Hematopoietic multipotent progenitor cell treated with erythropoietin and hydrocortisone succinate and interleukin-3 and kit ligand, for 15 days (in vitro differentiated cells): ENCODE data around the gene SLC44A5.

ENCODE experiments used
- DNase-seq: peaks from one replicate; pipeline ENCODE4 v3.0.0-alpha.2; 2015; ENCODE audit warnings: low spot score

Gene SLC44A5

DNA sequence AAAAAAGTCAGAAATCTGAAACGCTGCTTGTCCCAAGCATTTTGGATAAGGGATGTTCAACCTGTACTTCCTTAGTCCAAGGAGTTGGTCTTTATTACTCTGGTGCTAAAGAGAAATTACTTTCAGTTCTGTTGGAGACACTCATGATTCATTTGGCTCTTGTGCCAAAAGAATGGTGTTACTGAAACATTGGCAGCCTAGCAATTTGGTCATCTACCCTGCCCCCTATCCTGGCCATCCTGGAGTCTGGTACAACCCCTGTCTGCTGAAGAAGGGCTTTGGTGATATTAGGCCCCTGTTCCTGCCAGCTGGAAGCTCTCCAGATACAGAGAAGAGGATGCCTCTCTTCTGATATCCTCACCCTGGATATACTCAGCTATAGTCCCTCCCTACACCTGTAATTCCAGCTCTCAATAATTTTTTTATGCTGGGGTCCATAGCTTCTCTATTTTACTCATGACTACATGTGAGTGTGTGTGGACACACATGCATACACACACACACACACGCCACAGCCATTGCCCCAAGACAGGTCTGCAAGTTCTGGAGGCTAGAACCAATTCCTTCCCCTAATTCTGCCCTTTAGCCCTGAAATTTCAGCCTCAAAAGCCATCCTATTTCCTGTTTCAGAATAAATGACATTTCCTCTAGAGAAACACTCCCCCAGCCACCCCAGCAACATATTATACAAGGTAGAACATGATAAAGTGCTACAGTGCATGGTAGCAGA, 436.7 kb downstream of the SLC44A5 start:
- DNase-seq = no peak

DNA sequence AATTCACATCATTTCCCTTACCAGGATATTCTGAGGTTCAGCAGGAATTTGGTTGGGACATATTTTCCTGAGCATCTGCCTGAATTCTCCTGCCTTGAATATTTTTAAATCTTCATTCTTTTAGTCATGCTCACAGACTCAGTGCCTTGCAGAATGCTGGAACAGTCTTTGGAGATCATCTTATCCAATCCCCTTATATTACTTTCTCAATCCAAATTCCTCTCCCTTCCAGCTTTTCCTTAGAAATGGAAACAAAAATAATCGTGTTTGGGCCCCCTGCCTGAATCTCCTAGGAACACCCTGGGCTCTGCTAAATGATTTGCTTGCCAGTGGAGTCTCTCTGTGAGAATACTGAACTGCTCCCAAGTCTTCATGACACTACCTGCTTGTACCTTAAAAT, 438.4 kb downstream of the SLC44A5 start:
- DNase-seq = no peak

GRCh38 chr1:75171876-75172275, 439.0 kb downstream of the SLC44A5 start:
- no peak for DNase-seq

DNA sequence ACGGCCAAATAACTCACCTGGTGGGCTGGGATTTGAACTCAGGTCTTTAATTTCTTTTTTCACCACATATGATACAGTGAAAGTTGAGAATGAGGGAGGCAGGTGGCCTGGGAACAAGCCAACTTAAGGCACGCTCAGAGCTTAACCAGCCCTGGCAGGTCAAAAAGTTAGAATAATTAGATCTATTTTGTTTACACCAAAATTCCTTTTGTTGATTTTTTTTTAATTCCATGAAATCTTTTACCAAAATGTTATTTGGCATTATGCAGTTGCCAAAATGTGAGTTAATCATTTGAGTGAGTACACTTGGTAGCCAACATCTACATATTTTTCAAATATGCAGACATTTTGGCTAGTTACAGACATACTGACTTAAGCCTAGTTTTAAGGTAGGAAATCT, 439.9 kb downstream of the SLC44A5 start:
- no peak for DNase-seq

- no peak for DNase-seq
Measured at GRCh38 chr1:75170011-75170410, 440.9 kb downstream of the SLC44A5 start.

GRCh38 chr1:75166821-75167220, 444.1 kb downstream of the SLC44A5 start:
- DNase-seq = no peak

DNA sequence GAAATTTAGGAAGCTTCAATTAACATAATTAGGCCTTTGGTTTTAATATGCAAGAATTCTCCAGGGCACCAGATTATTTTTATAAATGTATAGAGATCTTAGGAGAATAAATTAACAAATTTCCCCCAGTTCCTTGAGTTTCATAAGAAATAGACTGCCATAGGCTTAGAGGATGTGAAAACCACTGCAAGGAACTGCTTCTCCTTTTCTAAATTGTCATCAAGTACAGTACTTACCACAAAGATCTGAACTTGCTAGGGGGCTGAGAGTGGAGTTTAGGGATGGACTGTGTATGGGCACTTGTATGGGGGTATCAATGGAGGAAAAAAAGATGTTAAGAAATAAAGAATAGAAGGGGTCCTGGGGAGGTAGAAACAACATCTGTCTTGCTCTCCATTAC, 445.6 kb downstream of the SLC44A5 start:
- DNase-seq = no peak

DNA sequence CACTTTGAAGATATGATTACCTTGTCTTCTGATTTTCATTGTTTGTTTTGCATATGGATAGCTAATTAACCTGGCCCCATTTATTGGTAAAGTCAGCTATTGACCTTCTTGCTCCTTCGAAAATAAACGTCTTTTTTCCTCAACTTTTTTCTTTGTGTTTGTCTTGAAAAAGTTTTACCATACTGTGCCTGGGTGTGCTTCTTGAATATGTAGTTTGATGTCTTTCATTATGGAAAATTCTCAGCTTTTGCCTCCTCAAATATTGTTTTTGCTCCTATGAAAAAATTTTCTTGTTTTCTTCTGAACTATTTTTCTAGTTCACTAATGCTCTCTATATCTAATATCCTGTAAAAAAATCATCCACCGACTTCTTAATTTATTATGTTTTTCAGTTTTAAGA, 451.8 kb downstream of the SLC44A5 start:
- no peak for DNase-seq
